Type B pancreatic cell (in vitro differentiated cells): ENCODE data around the gene TSFM. TPM values are rescaled to one million over a fixed set of nuclear protein-coding genes. Genes with fewer than 3 reads are reported as not detected.

Source experiments
- DNase-seq: peaks from one replicate; pipeline ENCODE4 v3.0.0; 2021; ENCODE audit warnings: mixed read lengths; ENCODE audit not compliant: unreplicated experiment; ENCODE audit errors: extremely low spot score
- H3K27ac Mint-ChIP-seq: 2 replicates; pipeline ENCODE4 v1.8.0; 2021; ENCODE audit warnings: mild to moderate bottlenecking, mixed read lengths
- H3K27me3 Mint-ChIP-seq: 2 replicates; pipeline ENCODE4 v1.8.0; 2021; ENCODE audit warnings: mixed read lengths
- H3K36me3 Mint-ChIP-seq: 2 replicates; pipeline ENCODE4 v1.8.0; 2021; ENCODE audit warnings: mixed read lengths
- H3K4me1 Mint-ChIP-seq: one replicate; pipeline ENCODE4 v1.8.0; 2021; ENCODE audit warnings: mixed read lengths; ENCODE audit not compliant: unreplicated experiment
- H3K4me3 Mint-ChIP-seq: 2 replicates; pipeline ENCODE4 v1.8.0; 2021; ENCODE audit warnings: mild to moderate bottlenecking, mixed read lengths
- H3K9me3 Mint-ChIP-seq: 2 replicates; pipeline ENCODE4 v1.8.0; 2021; ENCODE audit warnings: mixed read lengths
- CTCF ChIP-seq: fragments of 200-600 bp; sonication (generic); conservative IDR thresholded peaks from 2 replicates; pipeline ENCODE4 v1.5.0; 2021; ENCODE audit warnings: antibody characterized with exemption, mild to moderate bottlenecking
- total RNA-seq: library from RNA; stranded (reverse); gene quantifications from 2 replicates; pipeline ENCODE4 v1.2.1, GENCODE V29; 2021; ENCODE audit warnings: low replicate concordance

The TSFM gene
- total RNA-seq, 1 donor from 2014 or later = 33.0 TPM

- Mint-ChIP-seq H3K4me1 (peaks cover 48% of the 10 kb centered on the region), H3K9me3 (no peaks in the 10 kb centered on the region), H3K36me3 (peaks cover 24% of the 10 kb centered on the region), H3K27me3 (peaks cover 50% of the 10 kb centered on the region), H3K4me3 (no peak overlapping the region), H3K27ac (no peak overlapping the region)
- TF ChIP-seq CTCF = no peak
- no peak for DNase-seq
These were observed 27.5 kb upstream of the TSFM start for GRCh38 chr12:57755194-57755453.

GRCh38 chr12:57755454-57756372 lies 26.9 kb upstream of the TSFM start:
- H3K9me3 Mint-ChIP-seq = no peaks in the 10 kb centered on the region
- no peak for DNase-seq
- TF ChIP-seq CTCF = no peak
- H3K27ac Mint-ChIP-seq = peak overlapping the region; percentile 90
- peaks cover 56% of the 10 kb centered on the region for H3K27me3 Mint-ChIP-seq
- peaks cover 19% of the 10 kb centered on the region for H3K36me3 Mint-ChIP-seq
- peaks cover 43% of the 10 kb centered on the region for H3K4me1 Mint-ChIP-seq
- peak overlapping the region; percentile 89 for H3K4me3 Mint-ChIP-seq

GRCh38 chr12:57756406-57757341 lies 25.9 kb upstream of the TSFM start:
- DNase-seq = no peak
- H3K27me3 Mint-ChIP-seq = peaks cover 64% of the 10 kb centered on the region
- peaks cover 34% of the 10 kb centered on the region for H3K4me1 Mint-ChIP-seq
- peaks cover 12% of the 10 kb centered on the region for H3K36me3 Mint-ChIP-seq
- peak overlapping the region; percentile 89 for H3K4me3 Mint-ChIP-seq
- peak; percentile 83 for TF ChIP-seq CTCF
- H3K27ac Mint-ChIP-seq = peak overlapping the region; percentile 90
- H3K9me3 Mint-ChIP-seq = no peaks in the 10 kb centered on the region

GRCh38 chr12:57757771-57758170 lies 24.8 kb upstream of the TSFM start:
- H3K36me3 Mint-ChIP-seq = peaks cover 8% of the 10 kb centered on the region
- H3K9me3 Mint-ChIP-seq = no peaks in the 10 kb centered on the region
- no peak overlapping the region for H3K27ac Mint-ChIP-seq
- H3K4me3 Mint-ChIP-seq = no peak overlapping the region
- TF ChIP-seq CTCF = no peak
- H3K27me3 Mint-ChIP-seq = peaks cover 69% of the 10 kb centered on the region
- H3K4me1 Mint-ChIP-seq = peaks cover 26% of the 10 kb centered on the region
- DNase-seq = no peak

- H3K9me3 Mint-ChIP-seq = no peaks in the 10 kb centered on the region
- H3K4me3 Mint-ChIP-seq = peak overlapping the region; percentile 58
- no peak overlapping the region for H3K27ac Mint-ChIP-seq
- TF ChIP-seq CTCF = no peak
- H3K4me1 Mint-ChIP-seq = peaks cover 18% of the 10 kb centered on the region
- peaks cover 12% of the 10 kb centered on the region for H3K36me3 Mint-ChIP-seq
- H3K27me3 Mint-ChIP-seq = peaks cover 72% of the 10 kb centered on the region
- no peak for DNase-seq
These were observed 23.8 kb upstream of the TSFM start for GRCh38 chr12:57758552-57759359.
